HG03378 (cell line): ENCODE results near the gene KDM6B.
A peak's percentile ranks its signal among the peaks of the same experiment; 100 is the strongest.
"Not testable (repeated sequence)": the region's sequence is repeated elsewhere in the genome, so short reads cannot be mapped to it uniquely, and the experiment has no call there.

Experiments
- ATAC-seq: cut with Tn5 transposase; IDR thresholded peaks from one replicate; pipeline ENCODE4 v1.9.1; 2021; ENCODE audit warnings: mild to moderate bottlenecking, moderate library complexity; ENCODE audit not compliant: unreplicated experiment

KDM6B gene

DNA sequence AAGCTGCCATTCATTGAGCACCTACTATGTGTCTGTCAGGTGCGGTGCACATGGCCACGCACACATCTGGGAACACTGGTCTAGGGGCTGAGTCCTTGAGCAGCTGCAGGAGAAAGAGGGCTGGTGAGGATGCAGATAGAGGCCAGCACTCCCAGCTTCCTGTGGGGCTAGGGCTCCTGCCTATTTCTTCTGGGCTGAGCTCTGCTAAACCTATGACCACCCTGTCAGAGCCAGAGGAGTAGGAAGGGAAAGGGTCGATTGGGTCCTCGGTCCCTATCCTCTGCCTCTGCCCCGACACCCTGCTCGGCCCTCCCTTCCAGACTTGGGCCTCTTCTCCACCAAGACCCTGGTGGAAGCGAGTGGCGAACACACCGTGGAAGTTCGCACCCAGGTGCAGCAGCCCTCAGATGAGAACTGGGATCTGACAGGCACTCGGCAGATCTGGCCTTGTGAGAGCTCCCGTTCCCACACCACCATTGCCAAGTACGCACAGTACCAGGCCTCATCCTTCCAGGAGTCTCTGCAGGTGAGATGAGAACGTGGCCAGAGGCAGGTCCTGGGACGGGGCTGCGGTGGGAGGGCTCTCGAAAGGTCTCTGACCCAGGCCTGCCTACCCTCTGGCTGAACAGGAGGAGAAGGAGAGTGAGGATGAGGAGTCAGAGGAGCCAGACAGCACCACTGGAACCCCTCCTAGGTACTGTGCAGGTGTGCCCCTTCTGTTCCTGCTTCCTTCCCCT lies 16.9 kb downstream of the KDM6B start:
- ATAC-seq: no peak

DNA sequence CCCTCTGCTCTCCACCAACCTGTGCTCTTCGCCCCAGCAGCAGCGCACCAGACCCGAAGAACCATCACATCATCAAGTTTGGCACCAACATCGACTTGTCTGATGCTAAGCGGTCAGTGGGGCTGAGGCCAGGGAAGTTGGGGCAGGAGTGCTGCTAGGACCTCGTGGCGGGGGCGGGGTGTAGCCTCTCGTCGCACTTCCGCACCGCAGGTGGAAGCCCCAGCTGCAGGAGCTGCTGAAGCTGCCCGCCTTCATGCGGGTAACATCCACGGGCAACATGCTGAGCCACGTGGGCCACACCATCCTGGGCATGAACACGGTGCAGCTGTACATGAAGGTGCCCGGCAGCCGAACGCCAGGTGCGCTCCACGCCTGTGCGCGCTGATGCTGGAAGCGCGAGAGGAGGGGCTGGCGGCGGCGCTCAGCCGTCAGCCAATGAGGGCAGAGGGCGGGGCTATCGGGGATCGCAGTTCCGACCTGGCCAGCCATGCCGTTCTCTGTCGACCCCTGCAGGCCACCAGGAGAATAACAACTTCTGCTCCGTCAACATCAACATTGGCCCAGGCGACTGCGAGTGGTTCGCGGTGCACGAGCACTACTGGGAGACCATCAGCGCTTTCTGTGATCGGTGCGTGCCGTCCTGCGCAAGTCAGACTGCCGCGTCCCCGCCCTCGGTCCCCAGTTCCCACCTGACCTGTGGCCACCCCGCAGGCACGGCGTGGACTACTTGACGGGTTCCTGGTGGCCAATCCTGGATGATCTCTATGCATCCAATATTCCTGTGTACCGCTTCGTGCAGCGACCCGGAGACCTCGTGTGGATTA lies 17.6 kb downstream of the KDM6B start:
- peak; percentile 59 for ATAC-seq

GRCh38 chr17:7852262-7852670 lies 18.2 kb downstream of the KDM6B start:
- ATAC-seq: no peak

GRCh38 chr17:7852919-7853690 lies 19.1 kb downstream of the KDM6B start:
- ATAC-seq: no peak

GRCh38 chr17:7853691-7854038 lies 19.6 kb downstream of the KDM6B start:
- no peak for ATAC-seq

GRCh38 chr17:7854078-7854777 lies 20.2 kb downstream of the KDM6B start:
- no peak for ATAC-seq

DNA sequence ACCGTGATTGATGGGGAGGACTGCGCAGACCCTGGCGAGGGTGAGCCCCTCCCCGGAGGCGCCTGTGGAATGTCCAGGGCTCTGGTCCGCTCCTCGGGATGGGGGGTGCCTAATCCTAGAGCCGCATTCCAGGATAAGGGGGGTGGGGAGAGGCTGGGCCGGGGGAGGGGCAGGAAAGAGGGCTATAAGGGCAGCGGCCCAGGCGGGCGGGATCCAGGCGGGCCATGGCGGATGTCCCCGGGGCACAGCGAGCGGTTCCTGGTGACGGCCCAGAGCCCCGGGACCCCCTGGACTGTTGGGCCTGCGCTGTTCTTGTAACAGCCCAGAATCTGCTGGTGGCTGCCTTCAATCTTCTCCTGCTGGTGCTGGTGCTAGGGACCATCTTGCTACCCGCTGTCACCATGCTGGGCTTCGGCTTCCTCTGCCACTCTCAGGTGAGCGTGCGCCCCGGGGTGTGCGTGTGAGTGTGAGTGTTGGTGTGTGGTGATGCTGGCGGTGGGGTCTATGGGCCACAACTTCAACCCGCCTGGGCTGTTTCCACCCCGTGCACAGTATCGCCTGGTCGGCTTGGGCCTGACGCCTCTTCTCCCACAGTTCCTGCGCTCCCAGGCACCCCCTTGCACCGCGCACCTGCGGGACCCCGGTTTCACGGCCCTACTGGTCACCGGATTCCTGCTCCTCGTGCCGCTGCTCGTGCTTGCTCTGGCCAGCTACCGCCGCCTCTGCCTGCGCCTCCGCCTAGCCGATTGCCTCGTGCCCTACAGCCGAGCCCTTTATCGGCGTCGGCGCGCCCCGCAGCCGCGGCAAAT lies 21.0 kb downstream of the KDM6B start, which contains the start of gene TMEM88:
TSS of gene TMEM88 (plus strand) at position 216 of the 809 bp plus-strand sequence. CDS start at position 225, 9 bp downstream.
- no peak for ATAC-seq

DNA sequence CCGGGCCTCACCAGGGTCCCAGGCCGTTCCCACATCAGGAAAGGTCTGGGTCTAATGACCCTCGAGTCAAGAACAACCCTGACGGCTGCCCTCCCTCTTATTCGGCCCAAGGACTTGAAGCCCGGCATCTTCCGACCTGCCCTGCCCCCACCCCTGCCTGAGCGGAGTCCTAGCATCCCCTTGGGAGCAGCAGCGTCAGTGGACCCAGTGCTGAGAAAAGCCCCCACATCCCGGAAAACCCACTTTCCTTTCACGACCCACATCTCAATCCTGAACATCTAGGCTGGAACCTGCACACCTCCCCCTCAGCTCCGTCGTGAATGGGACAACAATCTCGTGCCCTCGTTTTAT lies 21.6 kb downstream of the KDM6B start:
- no peak for ATAC-seq

DNA sequence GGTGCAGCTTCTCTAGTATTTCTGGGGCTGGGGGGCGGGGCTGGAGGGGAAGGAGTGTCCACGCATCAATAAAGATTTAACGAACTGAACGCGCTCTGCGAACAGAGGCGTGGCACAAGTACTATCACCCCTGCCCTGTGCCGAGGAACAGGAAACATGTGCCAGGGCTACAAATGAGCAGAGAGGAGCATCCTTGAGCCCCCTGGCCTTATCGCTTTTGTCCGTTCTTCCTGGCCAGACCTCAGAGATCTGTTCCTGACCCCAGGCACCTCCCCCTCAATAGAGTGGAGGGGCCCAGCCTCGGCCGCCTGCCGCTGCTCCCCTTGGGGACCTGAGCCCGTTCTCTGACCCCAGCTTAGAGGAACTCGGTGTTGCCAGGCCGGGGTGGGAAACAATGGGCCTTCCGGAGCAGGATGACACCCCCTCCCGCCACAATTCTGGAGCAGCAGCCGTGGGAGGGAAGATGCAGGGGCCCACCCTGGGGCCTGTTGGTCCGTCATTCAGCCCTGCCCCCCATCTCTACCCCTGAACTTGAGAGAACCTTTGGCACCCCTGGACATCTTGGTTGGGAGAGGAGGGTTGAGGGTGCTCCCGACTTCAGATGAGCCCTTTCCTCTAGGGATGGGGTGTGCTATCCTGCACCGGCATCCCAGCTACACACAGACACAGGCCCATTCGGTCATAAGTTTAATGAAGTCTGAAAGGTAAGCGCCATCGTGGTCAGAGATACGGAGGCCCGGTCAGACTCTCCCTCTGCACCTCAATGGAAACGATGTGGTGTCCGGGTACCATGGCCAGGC lies 22.2 kb downstream of the KDM6B start:
- ATAC-seq: no peak

DNA sequence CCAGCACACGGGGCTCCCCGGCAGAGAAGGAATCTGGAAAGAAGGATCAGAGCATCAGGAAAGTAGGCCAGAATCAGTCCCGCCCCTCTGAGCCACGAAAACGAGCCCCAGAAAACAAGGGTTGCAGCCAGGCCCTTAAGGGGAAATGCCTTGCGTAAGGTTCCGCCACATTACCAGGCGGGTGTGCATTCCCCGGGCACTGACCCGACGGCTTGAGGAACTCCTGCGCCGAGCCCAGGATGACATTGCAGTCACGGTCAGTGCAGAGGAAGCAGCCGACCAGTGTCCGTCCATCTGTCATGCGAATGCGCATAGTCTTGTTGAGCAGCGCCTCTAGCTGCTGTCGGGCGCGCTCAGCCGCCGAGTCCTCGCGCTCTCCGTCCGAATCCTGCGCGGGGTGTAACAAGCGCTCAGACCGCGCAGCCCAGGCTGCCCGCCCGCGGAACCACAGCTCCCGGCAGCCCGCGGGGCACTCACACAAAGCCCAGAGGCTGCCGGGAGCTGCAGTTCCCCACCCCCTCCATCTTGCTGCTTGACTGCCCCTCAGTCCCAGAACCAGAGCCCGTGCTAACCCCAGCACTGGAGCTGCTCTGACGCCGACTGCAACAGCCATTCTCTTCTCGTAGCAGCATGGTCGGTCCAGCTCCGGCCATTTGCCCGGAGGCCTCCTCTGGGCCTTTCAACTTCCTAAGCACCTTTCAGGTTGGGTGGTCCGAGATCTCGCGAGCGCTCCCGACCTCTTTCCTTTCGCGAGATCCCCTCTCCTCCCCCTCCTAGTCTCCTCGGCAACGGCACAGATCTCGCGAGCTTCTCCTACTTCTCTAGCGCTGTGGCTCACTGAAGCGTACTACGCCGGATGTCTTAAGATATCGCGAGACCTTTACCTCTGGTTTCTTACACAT lies 23.0 kb downstream of the KDM6B start, which contains the start of gene NAA38:
TSS of gene NAA38 (minus strand) at position 749 of the 902 bp plus-strand sequence. CDS start at position 653, 96 bp downstream.
- ATAC-seq: peak; percentile 71

- peak; percentile 37 for ATAC-seq
Observed at GRCh38 chr17:7857713-7858521, 23.9 kb downstream of the KDM6B start, which contains the start of gene CYB5D1. TSS of gene CYB5D1 (plus strand) at chr17:7858003. CDS start at chr17:7858135, 132 bp downstream.

GRCh38 chr17:7858522-7858810 lies 24.4 kb downstream of the KDM6B start:
- ATAC-seq: no peak

- ATAC-seq: no peak
Observed at GRCh38 chr17:7859028-7859427, 25.0 kb downstream of the KDM6B start.

GRCh38 chr17:7862692-7863437 lies 28.8 kb downstream of the KDM6B start:
- ATAC-seq: no peak

DNA sequence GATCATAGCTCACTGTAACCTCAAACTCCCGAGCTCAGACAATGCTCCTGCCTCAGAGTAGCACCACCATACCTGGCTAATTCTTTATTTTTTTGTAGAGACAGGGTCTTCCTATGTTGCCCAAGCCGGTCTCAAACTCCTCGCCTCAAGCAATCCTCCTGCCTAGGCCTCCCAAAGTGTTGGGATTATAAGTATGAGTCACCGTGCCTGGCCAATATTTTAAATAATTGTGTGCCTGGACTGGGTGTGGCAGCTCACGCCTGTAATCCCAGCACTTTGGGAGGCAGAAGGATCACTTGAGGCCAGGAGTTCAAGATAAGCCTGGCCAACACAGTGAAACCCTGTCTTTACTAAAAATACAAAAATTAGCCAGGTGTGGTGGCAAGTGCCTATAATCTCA lies 30.4 kb downstream of the KDM6B start:
- not testable (repeated sequence) for ATAC-seq

DNA sequence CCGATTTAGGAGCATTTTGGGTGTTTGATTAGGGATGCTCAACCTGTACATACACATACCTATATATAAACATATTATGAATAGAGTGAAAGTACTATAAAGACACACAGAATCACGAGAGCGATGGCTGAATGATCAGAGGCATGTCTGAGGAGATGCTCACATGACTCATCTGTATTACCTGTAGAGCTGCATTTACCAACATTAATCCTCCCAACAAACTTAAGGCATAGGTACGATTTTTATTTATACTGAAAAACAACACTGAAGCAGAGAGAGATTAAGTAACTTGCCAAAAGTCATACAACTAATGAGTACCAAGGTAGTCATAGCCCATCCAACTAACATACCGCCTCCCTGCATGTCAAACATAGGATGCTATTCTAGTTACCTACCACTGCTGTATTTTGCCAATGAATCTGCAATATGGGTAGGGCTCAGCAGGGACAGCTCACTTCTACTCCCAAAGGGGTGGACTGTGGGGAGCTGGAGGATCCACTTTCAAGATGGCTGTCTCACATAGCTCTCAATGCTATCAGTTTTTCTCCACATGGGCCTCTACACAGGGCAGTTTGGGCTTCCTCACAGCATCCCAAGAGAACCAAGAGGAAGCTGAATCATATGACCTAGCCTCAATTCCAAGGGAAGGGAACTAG lies 31.1 kb downstream of the KDM6B start:
- ATAC-seq: no peak
